Colonic mucosa (tissue), 4 donors: Measurements from ENCODE around the gene TM7SF3. TPM values are rescaled to one million over a fixed set of nuclear protein-coding genes. Genes with fewer than 3 reads are reported as not detected.
"Not testable (repeated sequence)": the region's sequence is repeated elsewhere in the genome, so short reads cannot be mapped to it uniquely, and the experiment has no call there.

Experiments
- DNase-seq: peaks from one replicate; pipeline ENCODE4 v3.0.0-alpha.2; 2020
- H3K27ac ChIP-seq: fragments of 200-600 bp; one replicate; pipeline ENCODE4 v1.8.0; 2021
- H3K27me3 ChIP-seq: fragments of 200-600 bp; one replicate; pipeline ENCODE4 v1.8.0; 2021
- H3K36me3 ChIP-seq: fragments of 200-600 bp; one replicate; pipeline ENCODE4 v1.8.0; 2021
- H3K4me1 ChIP-seq: fragments of 200-600 bp; one replicate; pipeline ENCODE4 v1.8.0; 2021; ENCODE audit warnings: mild to moderate bottlenecking
- H3K4me3 ChIP-seq: fragments of 200-600 bp; one replicate; pipeline ENCODE4 v1.8.0; 2021
- H3K9ac ChIP-seq, 2 donors: one replicate each; pipeline ENCODE4 v1.7.0; 2013; ENCODE audit warnings: control low read depth in 2 of 2, low read depth in 2 of 2, low read length in 2 of 2
- H3K9me3 ChIP-seq: fragments of 200-600 bp; one replicate; pipeline ENCODE4 v1.8.0; 2021
- CTCF ChIP-seq: fragments of 200-600 bp; IDR thresholded peaks from one replicate; pipeline ENCODE4 v1.8.0; 2022; ENCODE audit warnings: antibody characterized with exemption, mild to moderate bottlenecking
- intact Hi-C: fragments of 100-400 bp; cut with DNase I; formaldehyde crosslinking; loops from one replicate; pipeline ENCODE4 v1.14.1; 2022
- total RNA-seq, 2 donors: library from RNA; stranded (reverse); fragmentation: NEBNext Ultra II Directional in 1 of 2; extraction: Animal tissue kit (Norgen Biotek cat#: 25700) in 1 of 2; gene quantifications; one replicate each; pipeline ENCODE4 v1.2.1, GENCODE V29; 2021
- donor health status: healthy.
- donor health status: DM: no; HTN: no; CAD: no.
- donor health status: DM: no; HTN: no; CAD: no.

Gene TM7SF3
- total RNA-seq, 2 donors from 2014 or later, result 50.0 to 59.1 TPM

GRCh38 chr12:27055966-27056365 is 41.8 kb upstream of the TM7SF3 start:
- no peak overlapping the region for H3K27ac ChIP-seq
- no peaks in the 10 kb centered on the region for H3K27me3 ChIP-seq
- no peak for TF ChIP-seq CTCF
- no peak for DNase-seq
- H3K4me3 ChIP-seq, result no peak overlapping the region
- no peaks in the 10 kb centered on the region for H3K4me1 ChIP-seq
- no peak overlapping the region for H3K9ac ChIP-seq
- H3K36me3 ChIP-seq, result no peaks in the 10 kb centered on the region
- intact Hi-C loops, result loop anchor here (10.0 kb wide), 1 partner anchor 59 kb away; no protein-coding TSS in a partner anchor
- H3K9me3 ChIP-seq, result no peaks in the 10 kb centered on the region

- DNase-seq, result no peak
- no peaks in the 10 kb centered on the region for H3K36me3 ChIP-seq
Observed at GRCh38 chr12:27052742-27053141, 38.6 kb upstream of the TM7SF3 start.

GRCh38 chr12:27052176-27052575 is 38.0 kb upstream of the TM7SF3 start:
- Histone ChIP-seq H3K4me1 (no peaks in the 10 kb centered on the region), H3K36me3 (no peaks in the 10 kb centered on the region), H3K4me3 (no peak overlapping the region), H3K27ac (no peak overlapping the region), H3K27me3 (no peaks in the 10 kb centered on the region), H3K9ac (no peak overlapping the region), H3K9me3 (no peaks in the 10 kb centered on the region)
- intact Hi-C loops, result loop anchor here (10.0 kb wide), 1 partner anchor 63 kb away; no protein-coding TSS in a partner anchor
- no peak for TF ChIP-seq CTCF
- DNase-seq, result no peak

More at GRCh38 chr12:27052742-27053141, 38.6 kb upstream of the TM7SF3 start:
- TF ChIP-seq CTCF, result no peak
- H3K9me3 ChIP-seq, result no peaks in the 10 kb centered on the region
- H3K4me3 ChIP-seq, result no peak overlapping the region
- H3K9ac ChIP-seq, result no peak overlapping the region
- no peaks in the 10 kb centered on the region for H3K4me1 ChIP-seq
- H3K27me3 ChIP-seq, result no peaks in the 10 kb centered on the region
- no peak overlapping the region for H3K27ac ChIP-seq
- intact Hi-C loops, result loop anchor here (10.0 kb wide), 1 partner anchor 62 kb away; no protein-coding TSS in a partner anchor

GRCh38 chr12:27048822-27049752 is 34.9 kb upstream of the TM7SF3 start:
- Histone ChIP-seq H3K27ac (no peak overlapping the region), H3K4me1 (no peaks in the 10 kb centered on the region), H3K36me3 (no peaks in the 10 kb centered on the region), H3K27me3 (no peaks in the 10 kb centered on the region), H3K9me3 (no peaks in the 10 kb centered on the region), H3K9ac (no peak overlapping the region), H3K4me3 (no peak overlapping the region)
- DNase-seq, result no peak
- no peak for TF ChIP-seq CTCF
- intact Hi-C loops, result no loop called here

GRCh38 chr12:27042018-27042417 is 27.8 kb upstream of the TM7SF3 start:
- H3K9ac ChIP-seq, H3K27ac ChIP-seq, H3K4me3 ChIP-seq, DNase-seq, H3K27me3 ChIP-seq, H3K9me3 ChIP-seq, intact Hi-C loops, H3K36me3 ChIP-seq, H3K4me1 ChIP-seq: not testable (repeated sequence)

GRCh38 chr12:27040637-27041036 is 26.5 kb upstream of the TM7SF3 start:
- H3K4me3 ChIP-seq, result not testable (repeated sequence)

More at GRCh38 chr12:27040637-27041036, 26.5 kb upstream of the TM7SF3 start:
- H3K27ac ChIP-seq, H3K9ac ChIP-seq, DNase-seq, H3K27me3 ChIP-seq, intact Hi-C loops, H3K36me3 ChIP-seq, H3K9me3 ChIP-seq, H3K4me1 ChIP-seq: not testable (repeated sequence)
